Thyroid gland (tissue), 4 donors: ENCODE measurements around the gene LSM3. TPM values are rescaled to one million over a fixed set of nuclear protein-coding genes. Genes with fewer than 3 reads are reported as not detected.
A peak's percentile ranks its signal among the peaks of the same experiment; 100 is the strongest.

Experiments used
- DNase-seq, 2 donors: peaks; one replicate each; pipeline ENCODE4 v3.0.0-alpha.2; 2019
- H3K27ac ChIP-seq, 3 donors: fragments of 200-600 bp; sonication (generic); 1 replicate in 2 of 3; 2 replicates in 1 of 3; pipeline ENCODE4 v1.5.1; 2016 to 2019; ENCODE audit warnings: mild to moderate bottlenecking in 1 of 3, moderate library complexity in 1 of 3
- H3K27me3 ChIP-seq: fragments of 200-600 bp; sonication (generic); one replicate; pipeline ENCODE4 v1.5.1; 2019
- H3K36me3 ChIP-seq, 2 donors: fragments of 200-600 bp; sonication (generic); one replicate each; pipeline ENCODE4 v1.5.1; 2016 to 2019
- H3K4me1 ChIP-seq, 2 donors: fragments of 200-600 bp; sonication (generic); one replicate each; pipeline ENCODE4 v1.5.1; 2017 to 2019
- H3K4me3 ChIP-seq, 3 donors: fragments of 200-600 bp; sonication (generic); replicated peaks in 1 of 3; 1 replicate in 2 of 3; 2 replicates in 1 of 3; pipeline ENCODE4 v1.5.1; 2016; ENCODE audit warnings: mild to moderate bottlenecking in 1 of 3
- H3K9me3 ChIP-seq: fragments of 200-600 bp; sonication (generic); one replicate; pipeline ENCODE4 v1.5.1; 2017
- CTCF ChIP-seq, 6 experiments: fragments of 200-600 bp in 3 of 6; fragments of 450-650 bp in 3 of 6; sonication (generic) in 3 of 6; IDR thresholded peaks; one replicate each; pipeline ENCODE4 v1.5.1; 2016 to 2019; ENCODE audit warnings: antibody characterized with exemption in 6 of 6, mild to moderate bottlenecking in 2 of 6, inconsistent platforms in 1 of 6, moderate library complexity in 1 of 6
- POLR2A ChIP-seq, 2 donors: fragments of 450-650 bp; IDR thresholded peaks; one replicate each; pipeline ENCODE4 v1.6.1; 2017; ENCODE audit warnings: antibody characterized with exemption in 2 of 2, mild to moderate bottlenecking in 2 of 2, moderate library complexity in 1 of 2
- WGBS, 2 donors: methylation state at CpG; one replicate each; pipeline ENCODE4 v1.1.5; 2017; 5-methylcytosine and 5-hydroxymethylcytosine counted together
- intact Hi-C: fragments of 100-400 bp; cut with DNase I; formaldehyde crosslinking; loops from one replicate; pipeline ENCODE4 v1.15.1; 2023
- total RNA-seq, 4 donors: library from RNA; depleted of rRNA; stranded (reverse); fragments of >200 nt; gene quantifications; one replicate each; pipeline ENCODE4 v1.2.3, GENCODE V29; 2016

The LSM3 gene
- total RNA-seq, 4 donors from 2014 or later: 9.9 to 15.6 (median 15.3) TPM

- H3K36me3 ChIP-seq: no peaks in the 10 kb centered on the region
- no peak overlapping the region for H3K4me3 ChIP-seq
- peak overlapping the region in 1 of 3 donors; percentile 78 for H3K27ac ChIP-seq
- no peak for DNase-seq
- WGBS, 2 donors: 94 to 97% methylated on average over 4 of the region's 4 CpGs
- intact Hi-C loops: loop anchor here (10.0 kb wide), 1 partner anchor 167 kb away; no protein-coding TSS in a partner anchor
- no peak for TF ChIP-seq POLR2A (IDR thresholded peaks at IDR 0.05)
- no peak for TF ChIP-seq CTCF (IDR thresholded peaks at IDR 0.05)
- no peaks in the 10 kb centered on the region for H3K9me3 ChIP-seq
- peaks cover 27 to 64% of the 10 kb centered on the region in 2 donors for H3K4me1 ChIP-seq
- no peaks in the 10 kb centered on the region for H3K27me3 ChIP-seq
These were observed 29.6 kb downstream of the LSM3 start for GRCh38 chr3:14208168-14208567.

GRCh38 chr3:14208977-14209394, 30.4 kb downstream of the LSM3 start:
- H3K36me3 ChIP-seq: no peaks in the 10 kb centered on the region
- no peaks in the 10 kb centered on the region for H3K27me3 ChIP-seq
- H3K4me1 ChIP-seq: peaks cover 21 to 56% of the 10 kb centered on the region in 2 donors
- 57 to 66% methylated on average over 5 of the region's 5 CpGs for WGBS, 2 donors
- H3K4me3 ChIP-seq: no peak overlapping the region
- peak overlapping the region in 1 of 3 donors; percentile 78 for H3K27ac ChIP-seq
- no peak for DNase-seq
- TF ChIP-seq POLR2A (IDR thresholded peaks at IDR 0.05) (no peak), CTCF (IDR thresholded peaks at IDR 0.05) (no peak)
- intact Hi-C loops: loop anchor here (10.0 kb wide), 1 partner anchor 166 kb away; no protein-coding TSS in a partner anchor
- H3K9me3 ChIP-seq: no peaks in the 10 kb centered on the region

GRCh38 chr3:14209581-14210289, 31.1 kb downstream of the LSM3 start:
- DNase-seq: peak; percentile 33 to 39
- Histone ChIP-seq H3K9me3 (no peaks in the 10 kb centered on the region), H3K27ac (peak overlapping the region; percentile 70 to 89 (median 78)), H3K4me1 (peaks cover 17 to 49% of the 10 kb centered on the region in 2 donors), H3K27me3 (no peaks in the 10 kb centered on the region), H3K36me3 (no peaks in the 10 kb centered on the region), H3K4me3 (no peak overlapping the region)
- no peak for TF ChIP-seq CTCF (IDR thresholded peaks at IDR 0.05)
- no peak for TF ChIP-seq POLR2A (IDR thresholded peaks at IDR 0.05)
- WGBS, 2 donors: 70 to 81% methylated on average over 14 of the region's 14 CpGs
- intact Hi-C loops: loop anchor here (10.0 kb wide), 1 partner anchor 165 kb away; no protein-coding TSS in a partner anchor

GRCh38 chr3:14210290-14210688, 31.7 kb downstream of the LSM3 start:
- Histone ChIP-seq H3K4me1 (peaks cover 11 to 43% of the 10 kb centered on the region in 2 donors), H3K36me3 (no peaks in the 10 kb centered on the region), H3K4me3 (no peak overlapping the region), H3K27ac (peak overlapping the region; percentile 70 to 89 (median 78)), H3K27me3 (no peaks in the 10 kb centered on the region), H3K9me3 (no peaks in the 10 kb centered on the region)
- TF ChIP-seq CTCF (IDR thresholded peaks at IDR 0.05) (no peak), POLR2A (IDR thresholded peaks at IDR 0.05) (no peak)
- no peak for DNase-seq
- 55 to 68% methylated on average over 3 of the region's 3 CpGs for WGBS, 2 donors
- intact Hi-C loops: no loop called here
